22Rv1 (cell line): ENCODE measurements around the gene MBD2.

ENCODE experiments used
- CTCF ChIP-seq: fragments of 450-650 bp; IDR thresholded peaks from 2 replicates; pipeline ENCODE4 v1.5.1; 2017; ENCODE audit warnings: mild to moderate bottlenecking
- ZFX ChIP-seq: fragments of 450-650 bp; IDR thresholded peaks from 2 replicates; pipeline ENCODE4 v1.6.1; 2017; ENCODE audit warnings: antibody characterized with exemption, borderline replicate concordance

GRCh38 chr18:54169431-54170403 lies 54.8 kb downstream of the MBD2 start:
- TF ChIP-seq CTCF = no peak
- no peak for TF ChIP-seq ZFX
